WERI-Rb-1 (cell line): ENCODE measurements around the gene LNPEP.
A peak's percentile ranks its signal among the peaks of the same experiment; 100 is the strongest.

Source experiments
- DNase-seq: peaks from one replicate; pipeline ENCODE4 v3.0.0-alpha.2; 2020
- H3K27ac ChIP-seq: fragments of 250-450 bp; sonication (Bioruptor Pico); 2 replicates; pipeline ENCODE4 v1.5.1; 2020; ENCODE audit warnings: mild to moderate bottlenecking, moderate library complexity
- H3K27me3 ChIP-seq: fragments of 250-450 bp; sonication (Bioruptor Pico); 2 replicates; pipeline ENCODE4 v1.5.1; 2021; ENCODE audit warnings: mild to moderate bottlenecking, low read depth, moderate library complexity; ENCODE audit not compliant: insufficient read depth, severe bottlenecking
- H3K36me3 ChIP-seq: fragments of 250-450 bp; sonication (Bioruptor Pico); 2 replicates; pipeline ENCODE4 v1.5.1; 2020; ENCODE audit warnings: mild to moderate bottlenecking, moderate library complexity
- H3K4me3 ChIP-seq: 2 replicates; pipeline ENCODE4 v1.5.1; 2011; ENCODE audit warnings: low read depth, mild to moderate bottlenecking, control low read depth, low read length
- H3K9me3 ChIP-seq: fragments of 250-450 bp; sonication (Bioruptor Pico); 2 replicates; pipeline ENCODE4 v1.5.1; 2021; ENCODE audit warnings: mild to moderate bottlenecking, moderate library complexity; ENCODE audit not compliant: severe bottlenecking
- TF ChIP-seq, protein P1 (sequence below): IDR thresholded peaks from 2 replicates; pipeline ENCODE4 v1.5.1; 2011; ENCODE audit warnings: low read depth, mild to moderate bottlenecking, control low read depth, inconsistent platforms, low read length

LNPEP gene

DNA sequence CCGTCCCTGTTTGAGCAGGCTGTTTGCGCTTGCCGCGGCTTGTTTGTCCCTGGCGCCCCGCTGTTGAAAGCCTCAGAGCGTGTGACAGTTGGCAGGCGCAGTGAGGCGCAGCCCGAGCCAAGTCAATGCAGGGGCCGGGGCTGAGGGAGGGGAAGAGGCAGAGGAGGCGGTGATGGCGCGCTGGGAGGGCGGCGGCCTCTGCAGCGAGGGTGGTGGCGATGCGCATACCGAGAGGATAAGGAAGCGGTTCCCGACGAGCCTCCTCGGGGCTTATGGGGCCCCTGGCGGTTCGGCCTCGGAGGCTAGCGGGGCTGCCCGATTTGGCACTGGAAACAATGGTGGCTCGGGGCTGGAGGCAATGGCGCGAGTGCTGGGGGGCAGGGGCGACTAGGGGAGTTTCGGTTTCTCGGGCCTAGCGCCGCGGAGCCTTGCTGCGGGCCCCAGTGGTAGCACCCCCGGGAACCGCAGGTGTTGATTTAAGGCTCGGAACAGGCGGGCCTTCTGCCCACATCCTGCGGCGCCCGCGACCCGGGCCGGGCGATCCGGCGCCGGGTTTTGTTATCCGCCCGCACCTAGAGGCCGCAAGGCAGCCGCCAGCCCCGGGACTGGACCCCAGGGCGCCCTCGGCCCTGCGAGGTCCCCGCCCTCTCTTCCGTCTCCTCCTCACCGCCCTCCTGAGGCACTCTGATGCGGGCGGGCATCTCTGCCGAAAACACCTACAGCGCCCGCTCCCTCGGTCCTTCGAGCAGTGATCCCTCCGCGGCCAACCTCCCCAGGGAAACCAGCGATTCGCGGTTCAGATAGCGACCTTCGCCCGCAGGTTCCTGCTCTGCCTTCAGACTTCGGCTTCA lies 947 bp upstream of the LNPEP start:
- Histone ChIP-seq H3K9me3 (no peaks in the 10 kb centered on the region), H3K27me3 (no peaks in the 10 kb centered on the region)

DNA sequence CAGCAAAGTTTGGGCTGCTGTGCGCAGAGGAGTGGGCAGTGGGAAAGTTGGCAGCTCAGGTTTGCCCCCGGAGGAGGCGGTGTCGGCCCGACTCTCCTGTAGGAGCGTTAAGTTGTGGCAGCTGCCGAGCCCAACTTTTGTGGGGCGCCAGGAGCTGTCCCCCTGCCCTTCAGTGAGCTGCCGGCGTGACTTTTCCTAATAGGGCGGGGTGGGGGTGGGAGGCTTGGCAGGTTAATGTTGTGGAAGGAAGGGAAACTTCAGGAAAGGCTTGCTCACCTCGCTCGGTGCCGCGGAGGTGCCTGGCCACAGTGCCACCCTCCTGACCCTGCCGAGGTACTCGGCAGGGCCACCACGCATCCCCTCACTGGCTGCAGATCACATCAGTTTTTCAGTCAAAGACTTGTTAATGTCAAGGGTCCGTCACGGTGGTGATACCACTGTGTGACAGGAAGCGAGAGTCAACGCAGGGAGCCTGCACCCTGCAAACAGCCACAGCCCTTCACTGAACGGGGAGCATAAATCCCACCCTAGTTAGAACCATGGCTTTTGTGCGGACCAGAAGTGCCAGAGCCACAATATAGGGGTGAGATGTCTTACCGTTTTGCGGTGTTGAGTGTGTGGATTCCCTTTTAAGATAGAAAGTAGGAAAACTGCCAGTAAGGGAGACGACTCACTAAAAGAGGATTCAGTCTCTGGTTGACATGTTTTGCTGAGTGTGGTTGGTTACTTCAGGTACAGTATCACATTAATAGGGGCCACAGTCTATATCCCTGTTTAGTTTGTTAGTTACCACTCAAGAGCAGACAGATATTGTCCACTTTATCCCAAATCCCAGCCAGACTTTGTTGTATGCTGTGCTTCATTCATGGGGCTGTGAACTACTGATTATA lies 796 bp downstream of the LNPEP start:
- DNase-seq = peak; percentile 38
- Histone ChIP-seq H3K4me3 (peak overlapping the region; percentile 99), H3K27ac (peak overlapping the region; percentile 95), H3K9me3 (no peaks in the 10 kb centered on the region), H3K27me3 (no peaks in the 10 kb centered on the region), H3K36me3 (no peaks in the 10 kb centered on the region)
- TF ChIP-seq, protein P1, sequence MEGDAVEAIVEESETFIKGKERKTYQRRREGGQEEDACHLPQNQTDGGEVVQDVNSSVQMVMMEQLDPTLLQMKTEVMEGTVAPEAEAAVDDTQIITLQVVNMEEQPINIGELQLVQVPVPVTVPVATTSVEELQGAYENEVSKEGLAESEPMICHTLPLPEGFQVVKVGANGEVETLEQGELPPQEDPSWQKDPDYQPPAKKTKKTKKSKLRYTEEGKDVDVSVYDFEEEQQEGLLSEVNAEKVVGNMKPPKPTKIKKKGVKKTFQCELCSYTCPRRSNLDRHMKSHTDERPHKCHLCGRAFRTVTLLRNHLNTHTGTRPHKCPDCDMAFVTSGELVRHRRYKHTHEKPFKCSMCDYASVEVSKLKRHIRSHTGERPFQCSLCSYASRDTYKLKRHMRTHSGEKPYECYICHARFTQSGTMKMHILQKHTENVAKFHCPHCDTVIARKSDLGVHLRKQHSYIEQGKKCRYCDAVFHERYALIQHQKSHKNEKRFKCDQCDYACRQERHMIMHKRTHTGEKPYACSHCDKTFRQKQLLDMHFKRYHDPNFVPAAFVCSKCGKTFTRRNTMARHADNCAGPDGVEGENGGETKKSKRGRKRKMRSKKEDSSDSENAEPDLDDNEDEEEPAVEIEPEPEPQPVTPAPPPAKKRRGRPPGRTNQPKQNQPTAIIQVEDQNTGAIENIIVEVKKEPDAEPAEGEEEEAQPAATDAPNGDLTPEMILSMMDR = peak; percentile 18; the same call in 1 of the 2 replicates

More for the DNA sequence above, 947 bp upstream of the LNPEP start:
- TF ChIP-seq, protein P1 = no peak
- DNase-seq = peak; percentile 94
- H3K36me3 ChIP-seq = no peaks in the 10 kb centered on the region
- H3K27ac ChIP-seq = peak overlapping the region; percentile 95
- H3K4me3 ChIP-seq = peak overlapping the region; percentile 99

DNA sequence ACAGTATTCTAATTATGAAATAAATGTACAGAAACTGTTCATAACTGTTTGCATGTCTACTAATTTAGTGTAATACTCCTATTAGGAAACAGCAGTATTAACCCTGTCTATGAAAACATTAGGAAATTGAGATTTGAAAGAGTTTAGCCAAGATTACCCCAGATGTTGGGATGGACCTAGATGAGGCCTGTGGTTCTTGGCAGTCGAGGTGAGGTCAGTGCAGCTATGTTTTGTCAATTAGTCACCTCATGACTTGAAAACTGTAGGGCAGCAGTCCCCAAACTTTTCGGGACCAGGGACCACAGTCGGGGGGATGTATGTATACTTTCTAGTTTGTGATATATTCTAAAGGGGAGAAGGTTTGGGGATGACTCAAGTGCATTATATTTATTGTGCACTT lies 4.7 kb downstream of the LNPEP start:
- DNase-seq = no peak
- TF ChIP-seq, protein P1 = no peak
- Histone ChIP-seq H3K4me3 (no peak overlapping the region), H3K36me3 (no peaks in the 10 kb centered on the region), H3K27ac (no peak overlapping the region), H3K9me3 (no peaks in the 10 kb centered on the region), H3K27me3 (no peaks in the 10 kb centered on the region)

DNA sequence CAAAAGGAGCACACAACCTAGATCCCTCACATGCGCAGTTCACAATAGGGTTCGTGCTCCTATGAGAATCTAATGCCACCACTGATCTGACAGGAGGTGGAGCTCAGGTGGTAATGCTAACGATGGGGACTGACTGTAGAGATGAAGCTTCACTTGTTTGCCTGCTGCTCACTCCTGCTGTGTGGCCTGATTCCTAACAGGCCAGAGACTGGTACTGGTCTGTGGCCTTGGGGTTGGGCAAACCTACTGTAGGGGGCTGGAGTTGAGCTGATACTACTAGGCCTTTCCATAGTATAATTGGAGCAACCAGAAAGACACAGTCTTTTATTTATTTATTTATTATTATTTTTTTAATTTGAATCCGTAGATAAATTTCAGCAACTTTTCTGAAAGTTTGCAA lies 5.3 kb downstream of the LNPEP start:
- no peak overlapping the region for H3K27ac ChIP-seq
- TF ChIP-seq, protein P1 = no peak
- H3K4me3 ChIP-seq = no peak overlapping the region
- H3K27me3 ChIP-seq = no peaks in the 10 kb centered on the region
- H3K9me3 ChIP-seq = no peaks in the 10 kb centered on the region
- H3K36me3 ChIP-seq = no peaks in the 10 kb centered on the region
- no peak for DNase-seq

DNA sequence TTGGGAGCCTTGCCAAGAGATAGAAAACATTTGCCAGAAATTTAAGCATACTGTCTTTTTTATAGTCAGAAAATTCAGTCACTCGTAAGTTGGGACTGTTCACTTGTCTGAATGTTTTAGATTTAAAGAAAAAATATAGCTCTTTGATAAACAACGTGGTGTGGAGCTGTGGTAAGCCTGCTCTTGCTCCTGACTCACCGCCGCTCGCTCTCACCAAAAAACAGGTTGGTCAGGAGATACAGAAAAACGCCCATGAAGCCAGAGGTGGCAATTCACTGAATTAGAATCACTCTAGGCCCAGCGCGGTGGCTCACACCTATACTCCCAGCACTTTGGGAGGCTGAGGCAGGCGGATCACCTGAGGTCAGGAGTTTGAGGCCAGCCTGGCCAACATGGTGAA lies 6.2 kb downstream of the LNPEP start:
- Histone ChIP-seq H3K9me3 (no peaks in the 10 kb centered on the region), H3K27me3 (no peaks in the 10 kb centered on the region), H3K36me3 (no peaks in the 10 kb centered on the region), H3K4me3 (no peak overlapping the region), H3K27ac (no peak overlapping the region)
- TF ChIP-seq, protein P1 = no peak
- no peak for DNase-seq
